ENCODE results near the gene GPC1. TPM values are rescaled to one million over a fixed set of nuclear protein-coding genes. Genes with fewer than 3 reads are reported as not detected.

Gene GPC1
- total RNA-seq, 1 donor from 2014 or later = 155 TPM

DNA sequence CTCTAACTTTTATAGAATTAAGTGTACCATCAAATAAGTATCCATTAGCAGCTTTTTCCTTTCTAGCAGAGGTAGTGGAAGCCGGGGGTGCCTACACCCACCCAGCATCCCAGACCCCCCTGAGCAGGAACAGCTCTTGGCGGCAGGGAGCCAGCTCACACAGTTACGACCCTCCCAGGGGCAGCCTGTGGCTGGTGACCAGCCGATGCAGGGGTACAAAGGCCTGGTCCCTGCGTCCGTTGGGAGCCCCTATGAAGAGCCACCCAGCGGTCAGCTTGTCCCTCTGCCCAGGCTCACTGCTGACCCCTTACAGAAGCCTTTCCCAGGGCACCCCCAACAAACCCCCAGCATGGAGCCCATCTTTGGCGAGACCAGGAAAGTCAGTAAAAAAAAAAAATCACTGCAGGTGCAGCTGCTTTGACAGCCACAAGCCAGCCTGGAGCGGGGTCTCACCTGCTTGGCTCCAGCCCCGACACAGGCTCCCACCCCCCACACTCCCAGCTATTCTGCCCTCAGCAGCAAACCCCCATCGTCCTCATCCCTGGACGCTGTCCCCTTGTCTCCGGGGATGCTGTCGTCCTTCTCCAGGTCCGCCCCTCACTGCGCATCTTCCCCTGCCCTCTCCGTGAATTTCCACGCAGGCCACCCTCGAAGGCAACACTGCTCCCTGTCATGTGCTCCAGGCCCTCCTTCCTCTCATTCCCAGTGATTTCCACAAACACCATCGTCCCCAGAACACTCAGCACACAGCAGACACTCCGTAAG is 43.1 kb downstream of the GPC1 start:
- peaks cover 3% of the 10 kb centered on the region for H3K36me3 Mint-ChIP-seq (ENCODE audit: unreplicated experiment)
- TF ChIP-seq CTCF (IDR thresholded peaks at IDR 0.05; ENCODE audit: partially characterized antibody, unreplicated experiment) = no peak
- peaks cover 6% of the 10 kb centered on the region for H3K27me3 Mint-ChIP-seq (ENCODE audit: unreplicated experiment)
- no peaks in the 10 kb centered on the region for H3K4me1 Mint-ChIP-seq (ENCODE audit: low read depth, unreplicated experiment)
- H3K4me3 Mint-ChIP-seq (ENCODE audit: unreplicated experiment) = no peak overlapping the region
- no peak for DNase-seq
- H3K27ac Mint-ChIP-seq (ENCODE audit: unreplicated experiment) = no peak overlapping the region
- H3K9me3 Mint-ChIP-seq (ENCODE audit: unreplicated experiment) = peaks cover 9% of the 10 kb centered on the region

- no peak overlapping the region for H3K27ac Mint-ChIP-seq (ENCODE audit: unreplicated experiment)
- no peak for DNase-seq
- no peak overlapping the region for H3K4me3 Mint-ChIP-seq (ENCODE audit: unreplicated experiment)
- no peak for TF ChIP-seq CTCF (IDR thresholded peaks at IDR 0.05; ENCODE audit: partially characterized antibody, unreplicated experiment)
- no peaks in the 10 kb centered on the region for H3K4me1 Mint-ChIP-seq (ENCODE audit: low read depth, unreplicated experiment)
- peaks cover 6% of the 10 kb centered on the region for H3K27me3 Mint-ChIP-seq (ENCODE audit: unreplicated experiment)
- H3K9me3 Mint-ChIP-seq (ENCODE audit: unreplicated experiment) = peaks cover 5% of the 10 kb centered on the region
- no peaks in the 10 kb centered on the region for H3K36me3 Mint-ChIP-seq (ENCODE audit: unreplicated experiment)
These were observed 43.6 kb downstream of the GPC1 start for GRCh38 chr2:240479111-240479501.

GRCh38 chr2:240480834-240481623 is 45.6 kb downstream of the GPC1 start:
- no peaks in the 10 kb centered on the region for H3K36me3 Mint-ChIP-seq (ENCODE audit: unreplicated experiment)
- H3K27ac Mint-ChIP-seq (ENCODE audit: unreplicated experiment) = no peak overlapping the region
- H3K9me3 Mint-ChIP-seq (ENCODE audit: unreplicated experiment) = peaks cover 5% of the 10 kb centered on the region
- TF ChIP-seq CTCF (IDR thresholded peaks at IDR 0.05; ENCODE audit: partially characterized antibody, unreplicated experiment) = no peak
- H3K27me3 Mint-ChIP-seq (ENCODE audit: unreplicated experiment) = peaks cover 6% of the 10 kb centered on the region
- no peak overlapping the region for H3K4me3 Mint-ChIP-seq (ENCODE audit: unreplicated experiment)
- DNase-seq = no peak
- H3K4me1 Mint-ChIP-seq (ENCODE audit: low read depth, unreplicated experiment) = no peaks in the 10 kb centered on the region

DNA sequence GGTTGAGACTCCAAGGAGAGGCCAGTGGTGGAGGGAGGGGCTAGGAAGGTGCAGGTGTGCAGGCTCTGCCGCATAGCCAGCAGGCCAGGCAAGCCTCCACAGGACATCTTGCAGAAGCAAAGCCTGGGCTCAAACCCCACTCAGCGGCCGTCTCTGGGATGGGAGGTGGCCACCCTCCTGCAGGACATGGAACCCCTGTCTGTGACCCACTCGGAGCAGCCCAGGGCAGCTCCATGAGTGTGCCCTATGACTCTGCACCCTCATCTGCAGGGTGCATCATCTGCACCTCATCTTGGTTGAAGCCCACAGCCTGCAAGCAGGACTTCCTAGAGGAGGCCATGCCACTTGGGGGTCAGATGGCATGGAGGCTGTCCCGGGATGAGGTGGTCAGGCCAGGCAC is 46.3 kb downstream of the GPC1 start:
- Mint-ChIP-seq H3K36me3 (ENCODE audit: unreplicated experiment) (no peaks in the 10 kb centered on the region), H3K4me3 (ENCODE audit: unreplicated experiment) (no peak overlapping the region), H3K27me3 (ENCODE audit: unreplicated experiment) (peaks cover 6% of the 10 kb centered on the region), H3K27ac (ENCODE audit: unreplicated experiment) (no peak overlapping the region), H3K9me3 (ENCODE audit: unreplicated experiment) (peaks cover 2% of the 10 kb centered on the region), H3K4me1 (ENCODE audit: low read depth, unreplicated experiment) (no peaks in the 10 kb centered on the region)
- no peak for TF ChIP-seq CTCF (IDR thresholded peaks at IDR 0.05; ENCODE audit: partially characterized antibody, unreplicated experiment)
- DNase-seq = no peak

GRCh38 chr2:240482141-240482540 is 46.7 kb downstream of the GPC1 start:
- H3K4me1 Mint-ChIP-seq (ENCODE audit: low read depth, unreplicated experiment) = no peaks in the 10 kb centered on the region
- H3K36me3 Mint-ChIP-seq (ENCODE audit: unreplicated experiment) = peaks cover 4% of the 10 kb centered on the region
- H3K27ac Mint-ChIP-seq (ENCODE audit: unreplicated experiment) = no peak overlapping the region
- peaks cover 1% of the 10 kb centered on the region for H3K9me3 Mint-ChIP-seq (ENCODE audit: unreplicated experiment)
- TF ChIP-seq CTCF (IDR thresholded peaks at IDR 0.05; ENCODE audit: partially characterized antibody, unreplicated experiment) = no peak
- no peak overlapping the region for H3K4me3 Mint-ChIP-seq (ENCODE audit: unreplicated experiment)
- DNase-seq = no peak
- H3K27me3 Mint-ChIP-seq (ENCODE audit: unreplicated experiment) = peaks cover 6% of the 10 kb centered on the region
